Heart right ventricle (tissue), 16 donors: ENCODE results near the gene TRPC3. TPM values are rescaled to one million over a fixed set of nuclear protein-coding genes. Genes with fewer than 3 reads are reported as not detected.

Source experiments
- ATAC-seq, 8 donors: fragments of 200-7000 bp; cut with Tn5 transposase; one replicate each; pipeline ENCODE4 v1.9.1; 2020; ENCODE audit warnings: mild to moderate bottlenecking in 8 of 8, moderate library complexity in 8 of 8, moderate number of reproducible peaks in 1 of 8
- DNase-seq, 2 donors: peaks; one replicate each; pipeline ENCODE4 v3.0.0-alpha.2; 2020
- H3K27ac ChIP-seq, 10 donors: fragments of 200-600 bp; sonication (generic) in 2 of 10; one replicate each; pipeline versions ENCODE4 v1.5.0 to v1.8.0; 2020 to 2022; ENCODE audit warnings: mild to moderate bottlenecking in 3 of 10
- H3K27me3 ChIP-seq, 7 donors: fragments of 200-600 bp; one replicate each; pipeline ENCODE4 v1.8.0; 2021 to 2022; ENCODE audit warnings: mild to moderate bottlenecking in 2 of 7
- H3K36me3 ChIP-seq, 9 donors: fragments of 200-600 bp; sonication (generic) in 1 of 9; one replicate each; pipeline versions ENCODE4 v1.5.0 to v1.8.0; 2020 to 2022; ENCODE audit warnings: mild to moderate bottlenecking in 2 of 9
- H3K4me1 ChIP-seq, 9 donors: fragments of 200-600 bp; sonication (generic) in 1 of 9; one replicate each; pipeline versions ENCODE4 v1.5.0 to v1.8.0; 2020 to 2022; ENCODE audit warnings: mild to moderate bottlenecking in 4 of 9
- H3K4me3 ChIP-seq, 10 donors: fragments of 200-600 bp; sonication (generic) in 2 of 10; one replicate each; pipeline versions ENCODE4 v1.5.0 to v1.8.0; 2020 to 2022; ENCODE audit warnings: mild to moderate bottlenecking in 7 of 10, moderate library complexity in 2 of 10
- H3K9me3 ChIP-seq, 11 donors: fragments of 200-600 bp in 10 of 11; sonication (generic) in 2 of 11; one replicate each; pipeline versions ENCODE4 v1.5.0 to v1.8.0; 2013 to 2022; ENCODE audit warnings: mild to moderate bottlenecking in 2 of 11, control low read depth in 1 of 11, moderate library complexity in 1 of 11
- CTCF ChIP-seq, 9 donors: fragments of 200-600 bp; sonication (generic) in 2 of 9; IDR thresholded peaks; one replicate each; pipeline versions ENCODE4 v1.5.0 to v1.8.0; 2021 to 2022; ENCODE audit warnings: antibody characterized with exemption in 9 of 9, mild to moderate bottlenecking in 5 of 9, moderate library complexity in 1 of 9
- WGBS, 2 donors: extraction: QIAGEN DNeasy Blood & Tissue Kit; methylation state at CpG; one replicate each; pipeline ENCODE4 v1.1.7; 2013; ENCODE audit warnings: inconsistent platforms in 1 of 2; 5-methylcytosine and 5-hydroxymethylcytosine counted together
- intact Hi-C, 10 donors: fragments of 100-400 bp; cut with DNase I; formaldehyde crosslinking; loops; one replicate each; pipeline versions ENCODE4 v1.11.1 to v1.14.2; 2022
- polyA plus RNA-seq, 2 donors: library from polyadenylated mRNA; stranded (reverse); fragments of 200-250 nt; gene quantifications; one replicate each; pipeline ENCODE4 v1.2.3, GENCODE V29; 2013
- total RNA-seq, 10 donors: library from RNA; stranded (reverse); fragmentation: NEBNext Ultra II Directional in 3 of 10; extraction: Animal tissue kit (Norgen Biotek cat#: 25700) in 3 of 10; gene quantifications; one replicate each; pipeline versions ENCODE4 v1.2.1 to v1.2.4, GENCODE V29; 2021 to 2023
- donor health status: Arrhythmogenic right ventricular cardiomyopathy.
- donor health status: ischemic (EF 13 %, LVEDD 7.1; RV severe dilation, severe dysfunction).
- donor health status: healthy with polysubstance abuse.
- donor health status: DM: no; HTN: yes; CAD: no.
- donor health status: DM: no; HTN: no; CAD: no.
- donor health status: ischemic (EF 25% LVEDD 6.9; RV normal size, moderate dysfunction).
- donor health status: ischemic (EF 25% LVEDD 5.7; RV mildly dilated, moderate dysfunction).
- donor health status: healthy.
- donor health status: DM: yes; HTN: yes; CAD: no.
- donor health status: Ischemic cardiomyopathy.
- donor health status: ischemic (EF 35%, LVEDD 5.7; RV mildly dilated, moderate dysfunction).
- donor health status: nonischemic (EF 11% LVEDD 7.7; RV severe dilation, severe dysfunction).
- donor health status: DM: yes; HTN: yes; CAD: no.
- donor health status: PGD.
- donor health status: ischemic (EF 29% LVEDD 5.4; RV normal size, mild dysfunction).
- donor health status: nonischemic (EF 23%, LVEDD 6.1; RV moderate dilation, normal function).

TRPC3 gene
- total and polyA plus RNA-seq, 12 donors: 0.13 to 0.28 (median 0.17) TPM; not detected in 5

- ATAC-seq: no peak
- H3K36me3 ChIP-seq: peaks cover 0 to 82% (median 13%) of the 10 kb centered on the region in 9 donors
These were observed 122.3 kb downstream of the TRPC3 start for GRCh38 chr4:121829511-121829910.

More at GRCh38 chr4:121829511-121829910, 122.3 kb downstream of the TRPC3 start:
- peaks cover 0 to 5% (median 0%) of the 10 kb centered on the region in 9 donors for H3K4me1 ChIP-seq
- WGBS, 2 donors: 88 to 98% methylated on average over 5 of the region's 5 CpGs
- intact Hi-C loops: loop anchor here in 1 of 10 donors (5.0 kb wide), 1 partner anchor 38 kb away; no protein-coding TSS in a partner anchor
- TF ChIP-seq CTCF (IDR thresholded peaks at IDR 0.05): no peak
- H3K4me3 ChIP-seq: no peak overlapping the region
- no peaks in the 10 kb centered on the region for H3K9me3 ChIP-seq
- H3K27me3 ChIP-seq: no peaks in the 10 kb centered on the region
- no peak for DNase-seq
- H3K27ac ChIP-seq: no peak overlapping the region

Other genes starting within 250 kb of the TRPC3 start
- gene SMIM43, start 186.9 kb downstream of the TRPC3 start, total RNA-seq: under 1 TPM in 2 of 10 donors, not detected in 8; 0.09 to 0.15 TPM
- 1 to 10 TPM in 1 of 2 donors, not detected in 1; 1.3 TPM for gene SMIM43, start 186.9 kb downstream of the TRPC3 start, polyA plus RNA-seq
- 10 to 100 TPM; 10.7 to 15.4 (median 13.1) TPM for gene EXOSC9, start 150.7 kb downstream of the TRPC3 start, total RNA-seq
- gene EXOSC9, start 150.7 kb downstream of the TRPC3 start, polyA plus RNA-seq: 10 to 100 TPM; 26.6 to 29.2 TPM
- gene CCNA2, start 128.2 kb downstream of the TRPC3 start, total RNA-seq: 1 to 10 TPM in 2 of 10 donors, under 1 TPM in 6, not detected in 2; 0.07 to 5.8 (median 0.45) TPM
- 1 to 10 TPM in 1 of 2 donors, under 1 TPM in 1; 0.42 to 1.2 TPM for gene CCNA2, start 128.2 kb downstream of the TRPC3 start, polyA plus RNA-seq
- 1 to 10 TPM; 3.2 to 7.7 (median 5.3) TPM for gene BBS7, start 81.6 kb downstream of the TRPC3 start, total RNA-seq
- gene BBS7, start 81.6 kb downstream of the TRPC3 start, polyA plus RNA-seq: 1 to 10 TPM; 2.6 to 8.5 TPM
- 10 to 100 TPM; 33.2 to 49.8 (median 41.2) TPM for gene BLTP1, start 200.3 kb upstream of the TRPC3 start, total RNA-seq
- gene BLTP1, start 200.3 kb upstream of the TRPC3 start, polyA plus RNA-seq: 10 to 100 TPM; 10.6 to 16.6 TPM